GM18498 (cell line): ENCODE measurements around the gene TRAF3.
A peak's percentile ranks its signal among the peaks of the same experiment; 100 is the strongest.
"Not testable (repeated sequence)": the region's sequence is repeated elsewhere in the genome, so short reads cannot be mapped to it uniquely, and the experiment has no call there.

ENCODE experiments used
- ATAC-seq: cut with Tn5 transposase; IDR thresholded peaks from one replicate; pipeline ENCODE4 v1.9.1; 2021; ENCODE audit warnings: mild to moderate bottlenecking, moderate library complexity; ENCODE audit not compliant: unreplicated experiment

The TRAF3 gene

DNA sequence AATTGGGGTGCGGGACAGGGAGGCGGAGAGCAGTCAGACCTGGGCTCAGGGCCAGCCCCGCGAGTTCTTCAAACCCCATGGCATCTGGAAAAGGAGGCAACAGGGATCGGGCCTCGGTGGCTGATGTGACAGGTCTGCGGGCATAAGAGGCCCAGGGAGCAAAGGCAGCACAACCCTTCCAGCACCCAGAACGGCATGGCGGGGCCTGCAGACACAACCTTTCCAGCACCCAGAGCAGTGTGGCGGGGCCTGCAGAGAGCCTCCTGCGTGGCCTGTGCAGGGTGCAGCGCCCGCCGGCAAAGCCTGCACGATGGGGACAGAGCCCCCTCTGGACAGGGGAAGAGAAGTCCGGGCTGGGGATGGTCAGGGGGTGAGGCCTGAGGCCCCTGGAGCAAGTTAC is 26.2 kb upstream of the TRAF3 start:
- ATAC-seq = no peak

DNA sequence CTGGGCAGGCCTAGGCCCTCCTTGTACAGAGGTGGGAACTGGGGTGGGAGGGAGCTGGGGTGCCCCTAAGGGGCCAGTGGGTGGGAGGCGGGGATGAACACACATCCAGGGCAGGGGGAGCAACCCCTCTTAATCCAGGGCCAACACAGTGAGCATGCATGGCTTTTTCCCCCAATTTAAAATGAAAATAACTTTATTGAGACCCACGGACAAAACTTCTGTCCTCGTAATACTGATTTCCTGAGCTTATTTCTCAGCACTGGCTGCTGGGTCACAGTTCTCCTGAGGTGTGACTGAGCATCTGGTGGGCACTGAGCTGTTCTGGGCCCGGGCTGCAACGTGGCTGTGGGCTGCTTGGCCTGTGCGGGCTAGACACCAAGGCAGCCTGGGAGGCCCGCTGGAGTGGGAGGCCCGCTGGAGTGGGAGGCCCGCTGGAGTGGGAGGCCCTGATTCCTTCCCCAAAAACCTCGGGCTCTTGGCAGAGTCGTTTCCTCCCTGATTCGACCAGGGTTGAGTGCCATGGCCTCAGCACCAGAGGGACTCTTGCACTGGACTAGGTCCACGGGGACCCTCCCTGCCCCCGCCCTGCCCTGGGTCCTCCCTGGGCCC is 24.9 kb upstream of the TRAF3 start:
- no peak for ATAC-seq

DNA sequence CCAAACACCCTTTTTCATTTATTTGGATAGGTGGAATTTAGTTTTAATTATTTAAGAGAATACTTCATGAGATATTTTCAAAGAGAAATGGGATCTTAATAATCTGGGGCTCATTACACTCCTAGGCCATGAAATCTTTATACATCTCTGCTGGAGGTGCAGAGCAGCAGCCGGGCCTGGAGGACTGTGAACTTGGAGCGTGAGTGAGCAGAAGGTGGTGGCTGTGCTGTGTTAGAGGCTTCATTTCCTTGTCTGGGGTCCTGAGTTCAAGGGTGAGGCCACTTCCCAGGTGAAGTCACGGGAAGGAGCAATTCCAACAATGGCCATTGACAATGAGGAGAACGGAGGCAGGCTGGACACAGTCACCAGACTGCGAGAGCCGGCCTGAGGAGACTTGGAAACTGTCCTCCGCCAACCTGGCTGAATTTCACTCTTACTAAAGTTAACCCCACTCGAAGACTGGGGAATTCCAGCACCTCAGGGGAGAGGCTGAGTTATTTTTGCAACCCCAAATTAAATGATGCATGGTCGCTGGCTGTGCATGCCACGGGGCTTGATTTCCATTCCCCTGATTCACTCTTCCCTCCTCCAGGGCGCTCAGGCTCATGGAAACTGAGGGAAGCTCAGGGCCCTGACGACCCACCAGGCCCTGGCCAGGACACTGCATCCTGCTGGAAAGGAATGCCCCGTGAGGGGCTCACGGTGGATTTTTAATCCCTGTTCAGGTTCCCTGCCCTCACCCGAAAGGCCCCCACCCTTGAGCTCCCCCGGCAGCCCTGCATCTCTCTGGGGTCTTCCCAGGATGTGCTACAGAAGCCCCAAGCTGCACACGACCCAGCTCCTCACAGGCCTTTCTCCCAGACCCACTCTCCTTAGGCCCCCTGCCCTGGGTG is 22.6 kb upstream of the TRAF3 start:
- ATAC-seq = peak; percentile 46

DNA sequence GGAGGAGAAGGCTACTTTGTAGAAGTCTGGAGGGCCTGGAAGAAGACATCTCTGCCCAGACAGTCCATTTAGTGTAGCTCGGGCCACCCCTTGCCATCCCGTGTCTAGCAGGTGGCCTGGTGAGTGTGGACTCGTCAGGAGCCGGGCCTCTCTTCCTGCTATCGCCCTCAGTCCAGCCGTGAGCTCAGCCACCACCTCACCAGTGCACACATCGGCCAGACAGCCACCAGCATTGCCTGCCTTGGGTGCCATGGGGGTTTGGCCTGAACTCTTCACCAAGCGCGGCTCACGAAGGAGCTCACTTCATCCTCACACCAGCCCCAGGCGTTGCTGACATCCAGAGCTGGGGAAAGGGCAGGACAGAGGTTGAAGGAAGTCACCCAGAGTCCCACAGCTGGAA is 19.6 kb upstream of the TRAF3 start:
- no peak for ATAC-seq

DNA sequence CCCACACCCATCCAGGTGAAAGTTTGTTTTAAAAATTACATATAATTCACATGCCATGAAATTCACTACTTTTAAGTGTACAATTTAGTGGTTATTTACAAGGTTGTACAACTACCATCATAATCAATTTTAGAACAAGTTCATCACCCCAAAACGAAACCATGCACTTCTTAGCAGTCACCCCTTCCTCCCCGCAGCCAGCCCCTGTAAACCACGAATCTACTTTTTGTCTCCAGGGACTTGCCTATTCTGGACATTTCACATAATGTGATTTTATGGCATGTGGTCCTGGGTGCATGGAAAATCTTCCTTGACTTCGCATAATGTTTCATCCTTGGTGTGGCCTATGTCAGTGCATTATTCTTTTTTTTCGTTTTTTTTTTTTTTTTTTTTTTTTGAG is 19.2 kb upstream of the TRAF3 start:
- no peak for ATAC-seq

DNA sequence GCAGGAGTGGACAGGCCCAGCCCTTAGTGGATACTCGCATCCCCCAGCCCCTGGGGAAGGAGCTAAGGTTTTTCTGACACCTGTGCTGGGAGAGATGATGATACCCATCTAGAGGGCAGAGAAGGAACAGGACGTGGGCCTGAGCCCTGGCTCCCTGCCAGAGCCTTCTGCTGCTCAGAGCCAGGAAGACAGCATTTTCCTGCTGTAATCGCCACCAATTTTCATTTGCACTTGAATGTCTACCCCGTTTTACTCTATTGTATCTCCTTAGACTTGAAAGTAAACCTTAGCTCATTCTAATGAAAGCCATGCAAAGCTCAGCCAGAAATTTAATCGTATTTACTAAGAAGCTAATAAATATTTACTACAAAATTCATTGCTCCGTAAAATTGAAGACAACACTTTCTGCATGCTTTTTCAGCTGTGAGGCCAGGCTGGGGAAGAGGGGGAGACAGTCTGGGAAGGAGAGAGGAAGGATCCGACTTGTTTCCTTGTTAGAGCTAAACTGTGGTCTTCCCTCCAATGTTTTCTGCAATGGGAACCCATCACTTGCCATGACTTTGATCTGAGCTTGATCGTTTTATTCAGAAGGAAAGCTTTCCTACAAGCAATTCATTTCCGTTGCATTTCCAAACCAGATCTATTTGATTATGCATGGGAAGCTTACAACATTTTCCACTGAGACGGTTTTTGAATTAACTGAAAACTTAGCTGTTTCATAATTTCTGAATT is 17.6 kb upstream of the TRAF3 start:
- no peak for ATAC-seq

DNA sequence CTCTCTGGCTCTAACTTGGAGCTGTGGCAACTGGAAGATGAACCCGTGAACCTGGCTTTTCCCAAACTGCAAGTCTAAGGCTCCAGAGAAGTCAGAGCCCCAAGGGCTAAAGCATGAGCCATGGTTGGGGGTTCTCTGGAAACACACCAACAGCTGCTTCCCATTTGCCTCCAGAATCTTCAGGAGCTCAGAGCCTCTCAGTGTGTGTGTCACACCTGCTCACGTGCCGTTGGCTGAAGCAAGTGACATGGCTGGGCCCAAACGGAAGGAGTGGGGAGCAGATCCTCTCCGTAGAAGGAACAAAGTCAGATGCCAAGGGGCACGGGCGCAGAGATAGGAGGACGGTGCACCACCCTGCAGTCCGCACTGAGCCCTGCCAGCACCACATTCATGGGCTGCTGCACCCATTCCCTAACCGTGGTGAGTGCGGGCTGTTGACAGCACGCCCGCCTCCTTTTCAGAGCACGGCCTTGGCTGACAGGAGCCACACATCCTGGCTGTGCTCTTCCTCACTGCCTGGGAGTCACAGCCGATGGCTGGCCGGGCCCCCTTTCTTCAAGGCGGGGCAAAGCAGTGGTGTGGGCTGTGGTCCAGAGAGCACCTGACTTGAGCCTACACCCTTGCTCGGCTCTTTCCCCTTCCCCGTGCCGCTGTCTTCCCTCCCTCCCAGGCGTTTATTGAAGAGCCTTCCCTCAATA is 16.6 kb upstream of the TRAF3 start:
- ATAC-seq = no peak

DNA sequence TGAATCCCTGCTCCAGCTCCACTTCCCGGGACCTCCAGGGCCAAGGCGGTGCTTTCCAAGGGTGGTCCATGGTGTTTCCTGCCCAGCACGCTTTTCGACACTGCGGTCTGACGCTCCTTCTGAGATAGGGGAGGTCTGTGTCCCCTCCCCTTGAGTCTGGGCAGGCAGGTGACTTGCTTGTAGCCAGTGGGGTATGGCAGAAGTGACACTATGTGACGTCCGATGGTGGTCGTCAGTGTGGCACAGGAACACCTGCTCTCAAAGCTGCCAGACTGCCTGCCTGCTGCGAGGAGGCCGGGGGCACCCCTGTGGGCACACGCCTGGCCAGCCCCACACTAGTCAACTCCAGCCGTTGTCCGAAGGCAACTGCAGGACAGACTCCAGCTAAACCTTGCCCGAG is 16.0 kb upstream of the TRAF3 start:
- no peak for ATAC-seq

DNA sequence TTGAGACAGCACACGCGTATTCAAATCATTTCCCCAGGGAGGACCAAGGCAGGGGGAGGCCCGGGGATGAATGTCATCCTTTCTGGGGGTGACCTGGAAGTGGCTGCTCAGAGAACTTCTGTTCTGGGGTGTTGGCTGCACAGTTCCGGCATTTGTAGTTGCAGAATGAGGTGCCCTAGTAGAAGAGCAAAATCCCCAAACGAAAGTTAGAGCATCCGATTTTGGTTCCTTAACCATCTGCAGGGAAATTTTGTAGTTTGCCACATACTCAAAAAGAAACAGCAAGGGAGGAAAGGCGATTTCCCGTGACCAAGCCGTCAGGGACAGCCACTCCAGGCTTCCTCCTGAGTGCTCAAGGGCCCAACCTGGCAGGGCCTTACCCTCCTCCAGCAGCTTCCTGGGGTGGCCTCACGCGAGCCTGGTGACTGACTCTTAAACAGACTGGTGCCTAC is 13.0 kb upstream of the TRAF3 start:
- ATAC-seq = peak; percentile 57

DNA sequence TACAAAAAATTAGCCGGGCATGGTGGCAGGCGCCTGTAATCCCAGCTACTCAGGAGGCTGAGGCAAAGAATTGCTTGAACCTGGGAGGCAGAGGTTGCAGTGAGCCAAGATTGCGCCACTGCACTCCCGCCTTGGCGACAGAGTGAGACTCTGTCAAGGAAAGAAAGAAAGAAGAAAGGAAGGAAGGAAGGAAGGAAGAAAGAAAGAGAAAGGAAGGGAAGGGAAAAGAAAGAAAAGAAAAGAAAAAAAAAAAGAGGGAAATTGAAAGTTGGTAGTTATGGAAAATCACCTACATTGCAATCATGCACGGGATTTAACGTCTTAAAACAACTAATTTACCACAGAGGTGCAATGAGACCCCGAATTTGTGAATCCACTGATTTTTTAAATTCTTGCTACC is 11.5 kb upstream of the TRAF3 start:
- not testable (repeated sequence) for ATAC-seq

DNA sequence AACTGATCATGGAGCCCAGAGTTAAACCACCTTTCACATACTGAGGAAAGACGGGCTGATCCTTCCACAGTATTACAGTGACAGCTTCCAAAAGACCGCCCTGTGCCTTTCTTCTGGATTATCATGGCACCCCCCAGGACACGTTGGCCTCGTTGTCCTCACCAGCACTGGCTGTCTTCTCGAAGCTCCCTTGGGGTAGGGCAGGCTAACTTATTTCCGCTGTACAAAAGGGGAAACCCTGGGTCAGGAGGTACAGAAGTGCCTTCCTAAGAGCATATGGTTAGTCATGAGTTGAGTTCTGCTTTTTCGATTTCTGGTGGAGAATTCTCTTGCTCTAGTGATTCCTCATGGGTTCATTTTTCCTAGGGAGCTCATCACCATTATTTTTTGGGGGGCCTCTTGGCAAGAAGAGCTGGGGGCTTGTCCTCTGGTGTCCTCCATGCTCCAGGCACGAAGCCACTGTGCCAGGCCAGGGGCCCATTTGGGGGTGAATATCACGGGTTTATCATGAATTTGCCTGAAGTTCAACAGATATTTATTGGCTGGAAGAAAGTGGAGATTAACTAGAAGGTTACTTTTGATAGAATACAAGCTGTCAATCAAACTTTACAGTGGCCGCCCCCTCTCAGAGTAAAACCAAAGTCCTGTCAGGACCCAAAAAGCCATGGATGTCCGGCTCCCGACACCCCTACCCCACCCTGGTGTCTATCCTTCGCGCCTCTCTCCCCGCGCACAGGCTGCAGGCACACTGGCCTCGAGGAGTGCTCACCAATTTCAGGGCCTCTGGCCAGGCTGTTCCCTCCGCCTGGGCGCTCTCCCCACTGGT is 8.8 kb upstream of the TRAF3 start:
- peak; percentile 65 for ATAC-seq

DNA sequence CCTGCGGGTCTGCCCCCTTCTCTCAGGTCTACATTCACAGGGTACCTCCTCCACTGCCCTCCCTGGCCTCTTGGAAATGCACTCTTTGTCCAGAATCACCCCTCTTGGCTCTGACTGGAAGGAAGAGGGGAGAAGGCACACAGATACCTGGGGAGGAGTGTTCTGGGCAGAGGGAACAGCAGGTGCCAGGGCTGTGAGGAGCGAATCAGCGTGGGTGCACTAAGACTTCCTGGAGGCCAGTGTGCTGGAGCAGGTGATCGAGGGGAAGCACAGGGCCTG is 8.3 kb upstream of the TRAF3 start:
- no peak for ATAC-seq

DNA sequence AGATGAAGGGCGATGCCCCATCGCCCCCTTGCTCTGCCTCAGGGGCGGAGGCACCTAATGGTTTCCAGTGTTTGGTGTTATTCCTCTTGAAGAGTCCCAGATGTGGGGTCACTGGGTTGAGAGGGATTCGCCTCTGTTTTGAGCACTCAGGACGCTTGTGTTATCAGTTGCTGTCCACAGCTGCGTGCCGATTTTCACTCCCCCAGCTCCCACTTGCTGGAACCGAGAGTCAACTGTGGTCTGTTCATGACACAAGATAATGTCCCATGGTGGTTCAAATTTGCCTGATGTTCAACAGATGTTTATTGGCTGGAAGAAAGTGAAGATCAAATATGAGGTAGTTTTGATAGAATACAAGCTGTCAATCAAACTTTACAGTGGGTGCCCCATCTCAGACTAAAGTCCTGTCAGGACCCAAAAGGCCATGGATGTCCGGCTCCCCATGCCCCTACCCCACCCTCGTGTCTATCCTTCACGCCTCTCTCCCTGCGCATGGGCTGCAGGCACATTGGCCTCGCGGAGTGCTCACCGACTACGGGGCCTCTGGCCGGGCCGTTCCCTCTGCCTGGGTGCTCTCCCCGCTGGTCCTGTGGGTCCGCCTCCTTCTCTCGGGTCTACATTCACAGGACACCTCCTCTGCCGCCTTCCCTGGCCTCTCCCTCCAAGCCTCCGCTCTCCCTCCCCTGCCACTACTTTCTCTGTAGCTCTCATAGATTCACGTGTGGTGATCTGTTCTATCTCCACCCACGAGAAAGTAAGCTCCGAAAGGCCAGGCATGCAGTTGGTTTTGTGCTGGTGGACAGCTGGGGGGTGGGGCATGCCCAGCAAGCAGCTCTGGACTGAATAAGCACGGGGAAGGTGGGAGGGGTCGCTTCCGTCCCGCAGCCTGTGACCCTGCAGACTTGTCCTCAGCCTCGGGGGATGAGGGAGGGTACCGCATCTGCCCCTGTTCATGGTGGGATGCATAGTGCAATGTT is 6.8 kb upstream of the TRAF3 start:
- ATAC-seq = no peak

DNA sequence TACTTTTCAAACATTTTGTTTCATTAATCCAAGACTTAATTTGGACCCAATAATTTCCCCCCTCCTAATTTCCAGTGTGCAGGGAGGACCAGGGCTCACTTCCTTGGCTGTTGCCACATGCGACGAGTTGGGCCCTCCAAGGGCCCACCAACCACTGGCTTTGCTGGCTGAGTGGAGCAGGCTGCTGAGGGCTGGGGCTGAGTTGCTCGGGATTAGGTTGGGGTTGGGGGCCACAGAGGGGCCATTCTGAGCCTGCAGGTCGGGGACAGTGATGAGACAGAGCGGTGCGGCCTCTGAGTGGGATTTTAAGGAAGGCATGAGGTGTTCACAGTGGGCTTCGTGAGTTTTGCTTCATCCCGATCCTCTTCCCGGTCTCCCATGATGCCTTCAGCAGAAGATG is 6.1 kb upstream of the TRAF3 start:
- ATAC-seq = no peak

DNA sequence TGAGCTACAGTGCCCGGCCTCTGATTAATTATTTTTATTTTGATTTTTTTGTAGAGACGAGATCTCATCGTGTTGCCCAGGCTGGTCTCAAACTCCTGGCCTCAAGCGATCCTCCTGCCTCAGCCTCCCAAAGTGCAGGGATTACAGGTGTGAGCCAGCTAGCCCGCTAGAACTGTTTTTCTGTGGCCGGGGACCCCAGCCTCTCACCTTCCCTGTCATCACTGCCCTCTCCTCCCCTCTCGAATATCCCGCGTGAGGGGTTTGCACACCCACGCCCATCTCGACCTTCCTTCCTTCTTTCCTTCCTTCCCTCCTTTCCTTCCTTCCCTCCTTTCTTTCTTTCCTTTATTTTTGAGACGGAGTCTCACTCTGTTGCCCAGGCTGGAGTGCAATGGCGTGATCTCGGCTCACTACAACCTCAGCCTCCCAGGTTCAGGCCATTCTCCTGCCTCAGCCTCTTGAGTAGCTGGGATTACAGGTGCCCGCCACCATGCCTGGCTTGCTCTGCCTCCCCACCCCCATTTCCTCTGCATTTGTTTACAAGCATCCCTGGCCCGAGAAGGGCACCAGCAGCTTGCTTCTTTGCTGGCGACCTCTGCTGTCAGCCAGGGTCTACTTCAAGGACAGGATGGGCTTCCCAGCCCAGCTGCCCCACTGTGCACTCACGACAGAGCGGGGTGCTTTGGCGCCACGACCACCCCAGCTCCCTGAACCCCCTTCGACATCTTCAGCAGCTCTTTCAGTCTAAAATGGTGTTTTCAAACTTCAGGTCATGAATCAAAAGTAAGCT is 4.3 kb upstream of the TRAF3 start:
- no peak for ATAC-seq

DNA sequence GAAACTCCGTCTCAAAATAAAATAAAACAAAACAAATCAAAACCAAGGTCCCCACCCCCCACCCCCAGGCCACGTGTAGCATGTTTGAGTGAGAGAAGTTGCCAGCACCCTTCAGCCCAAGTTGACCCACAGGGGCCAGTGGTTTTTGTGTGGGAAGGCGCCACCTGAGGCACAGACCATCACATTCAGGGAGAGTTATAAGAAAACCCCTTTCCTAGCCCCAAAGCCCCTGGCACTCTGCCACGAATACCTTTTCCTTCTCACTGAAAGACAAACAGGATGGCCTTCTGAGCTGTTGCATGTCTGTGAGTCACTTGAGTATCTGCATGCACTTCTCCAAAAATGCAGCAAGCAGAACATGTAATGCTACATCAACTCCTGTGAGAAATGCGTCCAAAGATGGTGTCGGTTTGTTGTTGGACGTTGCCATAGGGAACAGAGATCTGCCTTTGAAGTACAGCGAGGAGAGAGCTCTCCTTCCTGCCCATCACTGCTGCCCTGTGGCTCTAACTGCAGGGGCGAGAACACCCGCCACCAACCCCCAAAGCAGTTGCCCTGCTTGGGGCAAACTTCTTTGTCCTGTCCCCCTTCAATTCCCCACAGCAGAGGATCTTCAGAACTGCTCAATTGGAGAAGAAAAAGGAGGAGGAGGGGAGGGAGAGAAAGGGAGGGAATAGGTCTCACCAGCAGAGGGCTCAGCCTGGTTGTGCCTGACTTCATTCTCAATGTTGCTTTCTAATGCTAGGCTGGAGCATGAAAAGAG is 2.7 kb upstream of the TRAF3 start:
- peak; percentile 29 for ATAC-seq

DNA sequence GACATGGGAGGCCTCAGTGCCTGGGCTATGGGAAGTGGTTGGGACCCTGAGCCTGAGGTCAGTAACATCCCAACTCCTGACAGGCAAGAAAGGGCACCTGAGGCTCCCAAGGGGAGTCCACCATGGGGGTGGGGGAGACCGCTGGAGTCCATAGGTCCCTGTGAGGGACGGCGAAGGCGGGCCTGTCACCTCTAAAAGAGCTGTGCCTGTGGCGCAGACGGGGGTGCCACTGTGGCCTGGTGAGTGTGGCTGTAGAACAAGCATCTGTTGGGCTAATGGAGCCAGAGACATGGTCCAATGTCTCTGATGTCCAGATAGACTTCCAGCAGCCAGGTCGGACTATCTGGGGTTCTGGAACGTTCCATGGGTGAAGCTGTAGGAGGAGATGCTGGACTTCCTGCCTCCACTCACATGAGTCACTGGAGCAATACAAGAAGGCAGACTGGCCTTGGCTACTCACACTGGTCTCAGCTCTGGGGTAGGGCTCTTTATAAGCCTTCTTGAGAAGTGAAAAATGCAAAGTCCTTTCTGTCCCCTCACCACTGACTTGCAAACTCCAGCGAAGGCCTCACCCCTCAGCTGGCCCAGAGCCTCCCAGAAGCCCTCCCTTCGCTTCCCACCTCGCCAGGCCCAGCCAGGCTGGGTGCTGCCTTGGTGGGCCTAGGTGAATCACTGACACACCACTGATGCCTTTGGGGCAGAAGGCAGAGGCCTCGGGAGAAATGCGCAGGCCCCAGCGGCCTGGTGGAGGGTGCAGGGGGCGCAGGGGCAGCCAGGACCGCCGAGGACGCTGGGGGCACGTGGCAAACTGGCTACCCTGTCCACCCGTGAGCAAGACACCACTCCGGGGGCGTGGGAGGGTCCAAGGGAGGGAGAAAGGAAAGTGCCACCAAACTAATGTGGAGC is 1.1 kb upstream of the TRAF3 start:
- no peak for ATAC-seq
